Inferior parietal cortex (tissue), 1 donor: ENCODE results near the gene GPR68.
A peak's percentile ranks its signal among the peaks of the same experiment; 100 is the strongest.
"Not testable (repeated sequence)": the region's sequence is repeated elsewhere in the genome, so short reads cannot be mapped to it uniquely, and the experiment has no call there.

Experiments used
- DNase-seq: peaks from one replicate; pipeline ENCODE4 v3.0.0-alpha.2; 2016; ENCODE audit errors: extremely low spot score

The GPR68 gene

GRCh38 chr14:91228112-91229004, 16.1 kb downstream of the GPR68 start:
- DNase-seq, result no peak

GRCh38 chr14:91227183-91227628, 17.3 kb downstream of the GPR68 start:
- no peak for DNase-seq

DNA sequence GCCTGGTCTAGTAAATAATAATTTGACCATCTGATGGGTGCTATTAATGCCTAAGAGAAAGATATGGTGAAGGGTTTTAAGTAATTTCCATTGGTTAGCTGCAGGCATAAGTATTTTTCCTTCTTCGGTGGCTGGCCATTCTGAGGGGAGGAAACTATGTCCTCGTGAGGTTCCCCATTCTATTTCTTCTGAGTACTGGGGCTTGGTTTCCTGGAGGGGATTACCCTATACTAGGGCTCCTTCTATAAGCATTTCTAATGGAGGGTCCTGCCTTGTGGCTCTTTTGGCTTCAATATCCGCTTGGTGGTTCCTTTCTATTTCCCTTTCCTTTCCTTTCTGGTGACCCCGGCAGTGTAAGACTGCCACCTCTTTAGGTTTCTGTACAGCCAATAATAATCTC, 18.1 kb downstream of the GPR68 start:
- DNase-seq, result not testable (repeated sequence)

DNA sequence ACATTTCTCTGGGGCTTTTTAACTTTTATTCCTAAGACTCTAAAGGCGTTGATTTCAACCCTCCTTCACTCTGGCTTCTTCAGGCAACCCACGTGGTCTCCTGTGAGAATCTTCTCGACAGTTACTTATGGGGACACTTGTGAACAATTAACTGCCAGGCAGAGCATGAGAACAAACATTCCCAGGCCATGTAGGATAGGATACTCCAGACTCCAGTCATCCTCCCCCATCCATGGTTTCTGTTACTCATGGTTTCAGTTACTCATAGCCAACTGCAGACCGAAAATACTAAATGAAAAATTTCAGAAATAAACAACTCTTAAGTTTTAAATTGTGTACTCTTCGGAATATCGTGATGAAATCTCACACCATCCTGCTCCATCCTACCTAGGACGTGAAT, 19.5 kb downstream of the GPR68 start:
- DNase-seq, result no peak

- DNase-seq, result no peak
Observed at GRCh38 chr14:91223028-91223783, 21.3 kb downstream of the GPR68 start.

DNA sequence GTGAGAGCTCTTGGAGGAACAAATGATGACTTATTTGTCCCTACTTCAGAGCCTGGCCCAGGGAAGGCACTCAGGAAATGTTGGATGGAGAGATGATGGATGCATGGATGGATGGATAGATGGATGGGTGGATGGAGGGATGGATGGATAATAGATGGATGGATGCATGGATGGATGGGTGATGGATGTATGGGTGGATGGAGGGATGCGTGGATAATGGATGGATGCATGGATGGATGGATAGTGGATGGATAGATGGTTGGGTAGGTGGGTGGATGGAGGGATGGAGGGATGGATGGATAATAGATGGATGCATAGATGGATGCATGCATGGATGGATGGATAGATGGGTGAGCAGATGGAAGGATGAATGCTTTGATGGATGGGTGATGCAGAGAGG, 23.2 kb downstream of the GPR68 start:
- DNase-seq, result no peak

DNA sequence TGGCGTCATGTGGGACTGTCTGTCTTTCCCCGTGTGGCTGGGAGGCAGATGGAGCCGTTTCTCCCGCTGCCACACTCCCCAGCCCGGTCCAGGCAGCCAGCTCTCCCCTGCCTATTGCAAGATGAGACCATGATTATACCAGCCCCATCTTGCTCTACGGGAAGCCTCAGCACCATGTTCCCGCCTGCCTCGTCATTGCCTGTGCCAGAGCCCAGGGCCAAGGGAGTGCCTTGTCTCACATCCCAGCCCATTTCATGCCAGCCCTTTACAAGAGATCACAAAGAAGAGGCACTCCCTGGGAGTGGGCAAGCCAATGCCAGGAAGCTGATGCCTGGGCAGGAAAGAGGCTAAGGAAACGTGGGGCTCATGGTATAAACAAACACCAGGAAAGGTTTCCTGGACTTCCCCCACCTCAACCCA, 23.9 kb downstream of the GPR68 start:
- no peak for DNase-seq

GRCh38 chr14:91219517-91220389, 24.8 kb downstream of the GPR68 start:
- DNase-seq, result no peak

DNA sequence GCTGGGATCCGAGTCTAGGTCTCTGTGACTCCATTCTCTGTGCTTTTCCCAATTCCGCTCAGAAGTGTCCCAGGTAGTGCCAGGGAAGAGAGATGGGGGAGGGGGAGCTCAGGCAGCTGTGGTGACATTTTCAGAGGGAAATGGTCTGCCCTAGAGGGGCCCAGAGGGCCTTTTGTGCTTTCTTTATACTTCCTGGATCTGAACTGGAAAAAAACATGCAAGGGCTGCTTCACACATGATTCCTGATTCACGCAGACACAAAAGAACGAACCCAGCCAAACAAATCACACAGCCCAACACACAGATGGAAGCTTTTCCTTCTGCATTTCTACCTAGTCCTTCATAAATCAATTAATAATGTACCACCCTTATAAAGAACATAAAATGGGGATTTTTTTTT, 26.5 kb downstream of the GPR68 start:
- no peak for DNase-seq

DNA sequence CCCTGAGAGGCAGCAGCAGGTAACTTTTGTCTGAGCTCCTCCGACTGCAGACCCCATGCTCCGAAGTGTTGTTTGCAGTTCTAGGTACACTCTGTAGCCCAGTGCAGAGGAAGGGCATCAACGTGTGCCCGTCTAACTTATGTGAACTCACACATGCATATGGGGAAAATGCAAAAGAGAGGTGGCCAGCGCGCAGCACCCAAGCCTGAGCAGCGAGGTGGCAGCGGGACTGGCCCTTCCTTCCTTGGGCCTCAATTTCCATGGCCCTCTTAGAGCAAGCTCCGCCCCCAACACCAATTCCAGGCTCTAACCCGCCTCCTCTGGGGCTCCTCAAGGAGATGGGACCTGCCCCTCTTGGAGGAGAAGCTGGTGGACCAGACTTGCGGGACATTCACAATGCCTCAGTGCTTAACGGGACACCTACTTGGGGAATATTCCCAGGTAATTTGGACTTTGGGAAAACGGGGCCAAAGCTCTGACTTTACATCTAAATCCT, 27.7 kb downstream of the GPR68 start:
- no peak for DNase-seq

- no peak for DNase-seq
Observed at GRCh38 chr14:91215381-91215780, 29.1 kb downstream of the GPR68 start.

GRCh38 chr14:91214306-91214705, 30.2 kb downstream of the GPR68 start:
- DNase-seq, result no peak

- DNase-seq, result no peak
Observed at GRCh38 chr14:91211017-91211416, 33.5 kb downstream of the GPR68 start.

DNA sequence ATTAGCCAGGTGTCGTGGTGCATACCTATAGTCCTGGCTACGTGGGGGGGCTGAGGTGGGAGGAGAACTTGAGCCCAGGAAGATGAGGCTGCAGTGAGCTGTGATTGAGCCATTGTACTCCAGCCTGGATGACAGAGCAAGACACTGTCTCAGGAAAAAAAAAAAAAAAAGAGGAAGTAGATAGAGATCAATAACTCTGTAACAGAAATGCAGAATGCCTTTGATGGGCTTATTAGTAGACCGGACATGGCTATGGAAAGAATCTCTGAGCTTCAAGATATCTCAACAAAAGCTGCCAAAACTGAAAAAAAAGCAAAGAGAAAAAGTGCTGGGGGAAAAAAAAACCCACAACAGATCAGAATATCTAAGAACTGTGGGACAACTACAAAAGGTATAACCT, 37.5 kb downstream of the GPR68 start:
- no peak for DNase-seq

- no peak for DNase-seq
Observed at GRCh38 chr14:91205459-91205858, 39.0 kb downstream of the GPR68 start.

- no peak for DNase-seq
Observed at GRCh38 chr14:91204657-91205056, 39.8 kb downstream of the GPR68 start.

DNA sequence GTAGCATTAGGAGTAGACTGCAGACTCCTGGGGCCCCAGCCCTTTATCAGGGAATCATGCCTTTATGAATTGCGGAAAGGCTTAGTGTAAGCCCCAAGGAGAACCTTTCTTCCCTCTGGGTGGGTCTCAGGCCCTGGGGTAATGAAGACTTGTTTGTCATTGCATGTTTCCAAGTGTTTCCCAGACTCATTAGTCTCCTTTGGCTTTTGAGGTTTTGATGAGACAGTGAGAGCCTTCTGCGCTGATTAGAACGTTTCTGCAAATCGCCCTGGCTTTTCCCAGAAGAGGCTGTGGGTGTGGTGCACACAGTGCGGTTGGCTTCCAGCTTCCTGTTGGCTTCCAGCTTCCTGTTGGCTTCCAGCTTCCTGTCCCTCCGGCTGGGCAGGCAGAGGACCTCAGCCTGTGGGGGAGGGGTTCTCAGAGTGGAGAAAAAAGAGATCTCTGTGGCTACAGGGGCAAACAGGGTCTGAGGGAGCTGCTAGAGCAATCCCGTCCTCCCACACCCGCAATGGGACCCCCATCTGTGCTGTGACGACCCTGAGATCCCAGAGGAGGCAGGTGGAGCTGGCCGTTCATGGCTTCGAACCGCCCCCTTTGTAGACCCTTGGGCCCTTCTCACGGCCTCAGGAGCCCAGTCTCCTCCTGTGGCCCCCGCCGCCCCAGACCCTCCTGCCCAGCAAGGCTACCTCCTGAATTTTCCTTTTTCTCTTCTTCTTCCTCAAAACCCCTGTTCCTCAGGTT, 42.1 kb downstream of the GPR68 start:
- peak; percentile 8 for DNase-seq

GRCh38 chr14:91200802-91201201, 43.7 kb downstream of the GPR68 start:
- DNase-seq, result not testable (repeated sequence)

GRCh38 chr14:91197631-91198030, 46.9 kb downstream of the GPR68 start:
- no peak for DNase-seq

- DNase-seq, result no peak
Observed at GRCh38 chr14:91195881-91196280, 48.6 kb downstream of the GPR68 start.

GRCh38 chr14:91193069-91193468, 51.4 kb downstream of the GPR68 start:
- DNase-seq, result no peak
